Activated naive CD4-positive, alpha-beta T cell (primary cell): ENCODE results near the gene ASCC3.
A peak's percentile ranks its signal among the peaks of the same experiment; 100 is the strongest.
"Not testable (repeated sequence)": the region's sequence is repeated elsewhere in the genome, so short reads cannot be mapped to it uniquely, and the experiment has no call there.

ENCODE experiments used
- DNase-seq, 4 experiments: peaks; one replicate each; lab custom pipeline; 2025; lab: John Stamatoyannopoulos, UW

Gene ASCC3

GRCh38 chr6:100880853-100881706 lies at the start of gene ASCC3:
Gene ASCC3, minus strand, starts transcription at chr6:100881329. Its CDS starts 13,332 bp downstream, at chr6:100867997.
- DNase-seq = peak; percentile 64 to 81 (median 70)

GRCh38 chr6:100925749-100926148 lies 44.6 kb upstream of the ASCC3 start:
- no peak for DNase-seq

DNA sequence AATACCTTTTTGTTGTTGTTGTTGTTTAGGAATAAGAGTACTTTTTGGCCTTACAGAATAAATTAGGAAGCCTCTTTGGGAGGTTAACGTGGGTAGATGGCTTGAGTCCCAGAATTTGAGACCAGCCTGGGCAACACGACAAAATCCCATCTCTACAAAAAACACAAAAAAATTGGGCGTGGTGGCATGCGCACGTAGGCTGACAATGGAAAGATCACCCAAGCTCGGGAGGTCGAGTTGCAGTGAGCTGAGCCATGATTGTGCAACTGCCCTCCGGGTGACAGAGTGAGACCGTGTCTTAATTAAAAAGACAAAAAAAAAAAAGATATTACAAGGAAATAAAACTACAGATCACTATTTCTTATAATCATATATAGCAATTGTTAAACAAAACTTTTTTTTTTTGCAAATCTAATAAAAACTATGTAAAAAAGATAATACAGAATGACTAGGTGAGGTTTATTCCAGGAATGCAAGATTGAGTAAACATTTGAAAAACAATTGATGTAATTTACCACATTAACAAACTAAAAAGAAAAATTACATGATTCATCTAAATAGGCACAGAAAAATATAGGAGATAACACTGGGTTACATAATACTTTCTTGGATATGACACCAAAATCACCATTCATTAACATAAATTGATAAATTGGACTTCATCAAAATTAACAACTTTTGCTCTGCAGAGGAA lies 43.6 kb upstream of the ASCC3 start:
- no peak for DNase-seq

DNA sequence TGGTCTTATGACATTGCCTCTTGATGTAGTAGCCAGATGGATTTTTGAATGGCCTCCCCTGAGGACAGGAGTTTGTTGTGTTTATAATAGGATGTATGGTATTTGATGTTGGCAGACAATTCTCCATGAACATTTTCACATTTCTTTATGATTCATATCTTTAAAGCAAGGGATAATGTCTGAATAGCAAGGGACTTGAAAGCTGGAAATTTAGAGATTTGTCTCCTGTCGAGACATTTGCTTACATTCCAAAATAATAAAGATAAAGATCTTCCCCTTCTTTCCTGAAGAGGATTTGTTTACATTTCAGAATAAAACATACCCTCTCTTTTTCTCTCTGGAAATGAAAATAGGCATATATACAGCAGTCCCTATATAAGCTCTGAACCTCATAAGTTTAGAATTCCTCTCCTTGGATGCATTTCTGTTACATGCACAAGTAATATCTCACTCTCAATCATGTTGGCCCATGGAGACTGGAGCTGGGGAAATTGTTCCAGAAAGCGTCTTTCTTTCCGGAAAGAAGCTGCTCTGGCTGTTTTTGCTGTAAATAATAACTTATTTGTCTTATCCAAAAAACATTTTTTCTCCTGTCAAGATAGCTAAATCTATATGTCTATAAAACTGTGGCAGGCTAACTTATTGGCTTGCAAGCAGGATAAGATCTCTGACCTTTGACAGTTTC lies 42.5 kb upstream of the ASCC3 start:
- DNase-seq = no peak

- DNase-seq = no peak
These were observed 39.0 kb upstream of the ASCC3 start for GRCh38 chr6:100920028-100920605.

DNA sequence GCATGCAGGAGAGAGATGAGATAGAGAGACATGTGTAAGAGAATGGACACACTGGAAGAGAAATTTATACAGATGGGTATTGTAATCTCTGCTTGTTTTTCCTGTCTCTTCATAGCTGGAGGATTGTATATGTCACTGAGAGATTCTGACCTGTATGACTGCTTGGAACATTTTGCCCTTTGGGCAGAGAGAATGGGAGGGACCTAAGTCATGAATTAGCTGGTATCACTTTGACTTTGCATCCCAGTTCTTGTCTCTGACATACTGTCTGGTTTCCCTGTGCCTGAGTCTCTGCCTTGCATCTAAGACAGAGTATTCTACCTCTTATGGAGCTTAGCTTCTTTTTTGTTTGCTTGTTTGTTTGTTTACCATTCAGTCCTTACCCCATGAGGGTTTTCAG lies 37.0 kb upstream of the ASCC3 start:
- DNase-seq = no peak

DNA sequence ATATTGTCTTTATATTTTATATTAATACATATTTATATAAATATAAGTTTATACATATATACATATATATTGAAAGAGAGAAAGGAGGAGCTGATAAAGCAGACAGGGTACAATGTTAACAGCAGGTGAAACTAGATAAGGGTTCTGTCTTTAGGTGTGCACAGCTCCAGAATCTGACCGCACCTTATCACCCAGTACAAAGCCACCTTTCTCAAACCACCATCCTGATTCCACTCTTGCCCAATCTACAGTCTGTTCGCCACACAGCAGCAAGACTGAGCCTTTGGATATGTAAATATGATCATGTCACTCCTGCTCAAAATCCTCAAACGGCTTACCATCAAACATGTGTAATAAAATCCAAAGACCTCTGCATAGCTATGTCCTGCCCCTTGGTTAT lies 34.7 kb upstream of the ASCC3 start:
- no peak for DNase-seq

DNA sequence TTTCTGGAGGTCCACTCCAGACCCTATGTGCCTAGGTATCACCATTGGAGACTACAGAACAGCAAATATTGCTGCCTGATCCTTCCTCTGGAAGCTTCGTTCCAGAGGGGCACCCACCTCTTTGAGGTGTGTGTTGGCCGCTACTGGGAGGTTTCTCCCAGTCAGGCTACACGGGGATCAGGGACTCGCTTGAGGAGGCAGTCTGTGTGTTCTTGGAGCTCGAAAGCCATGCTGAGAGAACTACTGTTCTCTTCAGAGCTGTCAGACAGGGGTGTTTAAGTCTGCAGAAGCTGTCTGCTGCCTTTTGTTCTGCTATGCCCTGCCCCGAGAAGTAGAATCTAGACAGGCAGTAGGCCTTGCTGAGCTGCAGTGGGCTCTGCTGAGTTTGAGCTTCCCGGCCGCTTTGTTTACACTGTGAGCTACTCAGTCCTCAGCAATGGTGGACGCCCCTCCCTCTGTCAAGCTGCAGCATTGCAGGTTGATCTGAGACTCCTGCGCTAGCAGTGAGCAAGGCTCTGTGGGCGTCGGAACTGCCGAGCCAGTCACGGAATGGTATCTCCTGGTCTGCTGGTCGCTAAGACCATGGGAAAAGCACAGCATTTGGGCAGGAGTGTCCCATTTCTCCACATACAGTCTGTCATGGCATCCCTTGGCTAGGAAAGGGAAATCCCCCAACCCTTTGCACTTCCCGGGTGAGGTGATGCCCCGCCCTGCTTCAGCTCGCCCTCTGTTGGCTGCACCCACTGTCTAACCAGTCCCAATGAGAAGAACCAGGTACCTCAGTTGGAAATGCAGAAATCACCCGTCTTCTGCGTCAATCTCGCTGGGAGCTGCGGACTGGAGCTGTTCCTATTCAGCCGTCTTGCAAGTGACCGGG lies 32.5 kb upstream of the ASCC3 start:
- DNase-seq = no peak

GRCh38 chr6:100906325-100906724 lies 25.2 kb upstream of the ASCC3 start:
- no peak for DNase-seq

- no peak for DNase-seq
These were observed 23.9 kb upstream of the ASCC3 start for GRCh38 chr6:100905067-100905466.

GRCh38 chr6:100904316-100904715 lies 23.2 kb upstream of the ASCC3 start:
- DNase-seq = no peak

DNA sequence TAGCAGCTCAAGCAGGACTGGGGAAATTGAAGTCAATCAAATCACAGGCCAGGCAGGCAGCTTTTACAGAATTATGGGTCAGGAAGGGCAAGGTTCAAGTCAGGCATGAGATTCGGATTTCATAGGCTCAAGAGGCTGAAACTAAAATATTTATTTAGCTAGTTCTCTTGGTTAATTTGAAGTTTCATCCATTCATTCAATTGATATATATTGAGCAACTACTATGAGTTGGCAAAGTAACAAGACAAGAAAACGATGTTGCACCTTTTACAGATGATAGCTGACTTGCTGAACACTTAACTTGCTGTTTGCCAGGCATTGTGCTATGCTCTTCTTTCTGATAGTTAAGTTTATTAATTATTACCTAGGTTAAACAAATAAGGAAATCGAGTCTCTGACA lies 20.5 kb upstream of the ASCC3 start:
- no peak for DNase-seq

DNA sequence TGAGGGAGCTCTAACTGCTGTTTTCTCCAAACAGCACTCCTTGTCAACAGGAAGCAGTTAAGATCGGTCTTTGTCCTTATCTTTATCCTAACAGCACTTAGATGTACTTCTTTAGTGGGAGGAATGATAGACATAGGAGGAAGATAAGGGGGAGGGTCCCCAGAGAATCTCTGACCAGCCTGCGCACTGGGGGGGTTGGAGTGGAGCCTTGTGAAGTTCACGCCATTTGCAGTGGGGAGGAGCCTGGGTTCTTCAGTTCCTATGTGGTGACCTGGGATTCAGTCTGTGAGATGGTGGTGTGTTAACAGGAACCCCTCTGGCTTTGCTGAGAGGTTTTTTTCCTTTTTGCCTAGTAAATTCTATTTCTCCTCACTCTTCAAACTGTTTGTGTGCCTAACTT lies 18.1 kb upstream of the ASCC3 start:
- no peak for DNase-seq

GRCh38 chr6:100897671-100898070 lies 16.5 kb upstream of the ASCC3 start:
- DNase-seq = no peak

DNA sequence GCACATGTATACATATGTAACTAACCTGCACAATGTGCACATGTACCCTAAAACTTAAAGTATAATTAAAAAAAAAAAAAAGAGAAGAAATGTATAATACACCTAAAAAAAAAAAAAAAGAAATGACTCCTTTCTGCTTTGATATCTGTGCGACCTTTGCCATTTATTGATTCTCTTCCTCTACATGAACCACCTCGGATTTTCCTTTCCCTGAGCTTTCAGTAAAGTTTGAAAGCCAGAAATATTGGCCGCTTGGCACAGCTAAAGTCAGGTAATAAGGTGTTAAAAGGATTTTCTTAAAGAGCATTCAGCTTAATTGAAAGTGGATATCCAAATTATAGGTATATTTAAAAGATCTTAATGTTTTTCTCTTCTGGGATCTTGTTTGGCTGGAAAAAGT lies 12.6 kb upstream of the ASCC3 start:
- no peak for DNase-seq

GRCh38 chr6:100892693-100893092 lies 11.6 kb upstream of the ASCC3 start:
- DNase-seq = no peak

- no peak for DNase-seq
These were observed 11.0 kb upstream of the ASCC3 start for GRCh38 chr6:100892116-100892515.

- no peak for DNase-seq
These were observed 9.9 kb upstream of the ASCC3 start for GRCh38 chr6:100891079-100891478.

GRCh38 chr6:100890646-100891045 lies 9.5 kb upstream of the ASCC3 start:
- not testable (repeated sequence) for DNase-seq

GRCh38 chr6:100889351-100889750 lies 8.2 kb upstream of the ASCC3 start:
- no peak for DNase-seq

DNA sequence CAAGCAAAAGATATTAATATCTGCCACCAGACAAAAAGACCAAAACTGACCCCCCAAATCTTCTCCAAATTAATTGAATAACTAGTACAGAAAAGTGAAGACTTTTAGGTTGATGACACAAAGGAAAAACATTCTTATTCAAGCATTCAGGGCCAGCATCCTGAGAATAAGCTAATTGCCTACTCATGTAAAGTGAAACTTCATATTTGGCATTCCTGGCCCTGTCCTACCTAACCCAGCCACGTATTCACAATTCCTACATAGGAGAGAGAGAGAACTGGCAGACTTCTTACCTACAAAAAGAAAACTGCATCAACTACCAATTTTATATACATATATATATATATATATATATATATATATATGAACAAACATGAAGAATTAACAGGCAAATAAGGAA lies 4.9 kb upstream of the ASCC3 start:
- no peak for DNase-seq
